ENCODE results near the gene ARID3A. TPM values are rescaled to one million over a fixed set of nuclear protein-coding genes. Genes with fewer than 3 reads are reported as not detected.

ARID3A gene
- total and polyA plus RNA-seq, 2 of the 13 experiments (the other 11 are each of a cell fraction or from before 2014, with no cell fraction given) = 71.3 to 77.9 TPM

- TF ChIP-seq ZNF280D (CRISPR knock-in tag; IDR thresholded peaks at IDR 0.05) = no peak
- peak; percentile 78; the same call in 1 of the 2 replicates for TF ChIP-seq ZBTB25 (CRISPR knock-in tag; IDR thresholded peaks at IDR 0.05)
- TF ChIP-seq PATZ1 (CRISPR knock-in tag; IDR thresholded peaks at IDR 0.05) = peak; percentile 48; the same call in 1 of the 2 replicates
- peak; percentile 73; the same call in 1 of the 2 replicates for TF ChIP-seq HBP1 (CRISPR knock-in tag; IDR thresholded peaks at IDR 0.05; ENCODE audit: low read depth)
- TF ChIP-seq RAD21 (CRISPR knock-in tag; IDR thresholded peaks at IDR 0.05) = peak; percentile 59
- TF ChIP-seq ZNF121 (CRISPR knock-in tag; IDR thresholded peaks at IDR 0.05) = peak; percentile 52
- TF ChIP-seq SMAD1 (CRISPR knock-in tag; IDR thresholded peaks at IDR 0.05; ENCODE audit: borderline replicate concordance, low read depth) = peak; percentile 79; the same call in 1 of the 2 replicates
- TF ChIP-seq ZNF484 (CRISPR knock-in tag; IDR thresholded peaks at IDR 0.05; ENCODE audit: borderline replicate concordance, low read depth) = no peak
- TF ChIP-seq ZNF441 (CRISPR knock-in tag; IDR thresholded peaks at IDR 0.05; ENCODE audit: borderline replicate concordance) = no peak
- TF ChIP-seq ZBTB20 (CRISPR knock-in tag; IDR thresholded peaks at IDR 0.05; ENCODE audit: borderline replicate concordance, low read depth) = no peak
- TF ChIP-seq ZNF616 (CRISPR knock-in tag; IDR thresholded peaks at IDR 0.05; ENCODE audit: low read depth) = no peak
- TF ChIP-seq DBP (CRISPR knock-in tag; IDR thresholded peaks at IDR 0.05; ENCODE audit: not compliant biosample characterization) = no peak
- TF ChIP-seq ZFY (CRISPR knock-in tag; IDR thresholded peaks at IDR 0.05) = peak; percentile 96
- no peak for TF ChIP-seq KDM3A (CRISPR knock-in tag; IDR thresholded peaks at IDR 0.05; ENCODE audit: low read depth)
- TF ChIP-seq NCOR1 (IDR thresholded peaks at IDR 0.05; ENCODE audit: borderline replicate concordance, low read length) = 0 out of 2 replicates have a peak, but pooled peaks have one; percentile 24
- TF ChIP-seq TGIF2 (CRISPR knock-in tag; IDR thresholded peaks at IDR 0.05) = peak; percentile 50; the same call in 1 of the 2 replicates
- no peak for TF ChIP-seq ZBTB26 (CRISPR knock-in tag; IDR thresholded peaks at IDR 0.05; ENCODE audit: borderline replicate concordance)
- TF ChIP-seq ZNF263 (CRISPR knock-in tag; IDR thresholded peaks at IDR 0.05) = 0 out of 2 replicates have a peak, but pooled peaks have one; percentile 21
Observed at GRCh38 chr19:892894-893689, 32.7 kb upstream of the ARID3A start, which contains the start of the genes MED16 and RNU6-9 (continued).

All from HepG2 (cell line).